NCI-H2196 (cell line): ENCODE measurements around the gene METTL27.
A peak's percentile ranks its signal among the peaks of the same experiment; 100 is the strongest.
"Not testable (repeated sequence)": the region's sequence is repeated elsewhere in the genome, so short reads cannot be mapped to it uniquely, and the experiment has no call there.

ENCODE experiments used
- DNase-seq: peaks from one replicate; lab custom pipeline; 2025; ENCODE audit not compliant: unreplicated experiment; lab: John Stamatoyannopoulos, UW

METTL27 gene

DNA sequence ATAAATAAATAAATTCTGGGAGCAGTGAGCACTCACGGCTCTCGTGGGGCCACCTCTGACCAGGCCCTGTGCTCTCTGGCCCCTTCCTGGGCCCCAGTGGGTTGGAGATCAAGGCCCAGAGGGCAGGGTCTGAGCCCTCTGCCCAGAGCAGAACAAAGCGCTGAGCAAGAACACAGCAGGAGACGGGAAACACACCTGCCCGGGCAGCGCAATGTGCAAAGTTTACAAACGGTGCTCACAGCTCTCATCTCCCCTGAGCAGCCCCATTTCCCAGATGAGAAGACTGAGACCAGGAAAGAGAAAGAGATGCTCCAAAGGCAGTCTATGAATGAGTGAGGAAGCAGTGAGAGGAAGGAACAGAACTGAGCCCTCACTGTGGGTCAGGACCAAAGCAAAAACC is 3.0 kb downstream of the METTL27 start:
- no peak for DNase-seq

DNA sequence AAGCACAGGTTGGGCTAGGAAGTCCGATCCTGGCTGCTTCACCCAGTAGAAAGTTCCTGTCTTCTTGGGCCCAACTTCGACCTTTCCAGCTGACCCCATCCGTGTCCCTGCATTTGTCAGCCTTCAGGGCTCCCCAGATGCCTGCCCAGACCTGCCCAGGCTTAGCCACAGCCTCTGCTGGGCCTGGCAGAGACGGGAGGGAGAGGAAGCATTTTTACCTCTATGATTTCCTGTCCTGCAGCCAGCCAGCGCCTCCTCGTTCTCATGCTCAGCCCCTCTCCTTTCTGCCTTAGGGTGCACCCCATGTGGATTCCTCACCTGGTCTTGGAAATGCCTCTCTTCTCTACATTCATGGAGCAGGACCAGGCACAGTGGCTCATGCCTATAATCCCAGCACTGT is 3.7 kb downstream of the METTL27 start:
- DNase-seq: no peak

GRCh38 chr7:73837167-73837566 is 5.1 kb downstream of the METTL27 start:
- not testable (repeated sequence) for DNase-seq

DNA sequence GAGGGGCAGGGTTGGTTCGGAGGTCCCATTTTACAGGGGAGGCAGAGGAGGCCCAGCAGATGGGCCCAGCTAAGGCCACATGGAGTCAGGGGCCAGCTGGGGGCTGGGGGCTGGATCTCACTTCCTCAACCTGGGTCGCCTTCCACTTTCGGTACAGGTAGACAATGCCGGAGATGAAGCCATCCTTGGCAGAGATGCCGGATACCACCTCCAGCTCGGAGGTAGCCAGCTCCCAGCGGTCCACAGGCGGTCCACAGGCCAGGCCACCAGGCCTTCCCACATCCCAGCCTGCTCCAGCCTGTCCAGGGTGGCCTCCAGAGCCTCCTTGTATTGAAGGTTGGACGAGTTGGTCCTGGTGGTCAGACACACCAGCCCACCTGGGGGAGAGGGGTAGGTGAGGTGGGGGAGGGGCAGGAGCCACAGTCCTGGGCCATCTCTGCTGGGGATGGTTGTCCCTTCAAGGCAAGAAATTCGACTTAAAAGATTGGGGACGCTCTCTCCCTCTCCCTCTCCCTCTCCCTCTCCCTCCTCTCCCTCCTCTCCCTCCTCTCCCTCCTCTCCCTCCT is 7.6 kb downstream of the METTL27 start:
- DNase-seq: no peak

DNA sequence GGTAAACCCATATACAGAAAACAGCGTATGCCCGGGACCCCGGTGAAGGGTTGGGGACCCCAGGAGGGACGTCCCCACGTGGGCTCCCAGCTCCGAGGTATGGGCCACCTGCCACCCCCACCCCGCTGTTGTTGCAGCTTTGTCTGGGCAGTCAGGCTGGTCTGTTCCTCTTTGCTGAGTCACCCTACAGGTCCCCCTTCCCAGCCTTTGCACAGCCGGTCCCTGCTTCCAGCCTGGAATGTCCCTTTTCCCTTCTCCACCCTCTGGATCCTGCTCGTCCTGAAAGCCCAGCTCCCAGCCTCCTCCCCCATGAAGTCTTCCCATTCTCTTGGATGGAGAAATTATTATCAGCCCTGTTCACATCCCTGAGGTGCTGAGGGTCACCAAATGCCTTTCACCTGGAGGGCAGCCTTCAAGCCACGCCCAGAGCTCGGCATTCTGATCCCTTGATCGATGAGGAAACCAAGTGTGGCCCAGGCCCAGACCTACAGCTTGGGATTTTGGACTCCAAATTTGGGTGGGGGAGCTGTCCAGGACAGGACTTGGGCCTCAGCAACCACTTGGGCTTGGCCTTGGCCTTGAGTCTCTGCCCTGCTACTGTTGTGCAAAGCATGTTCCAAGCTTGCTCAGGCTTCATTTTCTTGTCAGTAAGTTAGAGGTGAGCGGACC is 8.9 kb downstream of the METTL27 start:
- no peak for DNase-seq

DNA sequence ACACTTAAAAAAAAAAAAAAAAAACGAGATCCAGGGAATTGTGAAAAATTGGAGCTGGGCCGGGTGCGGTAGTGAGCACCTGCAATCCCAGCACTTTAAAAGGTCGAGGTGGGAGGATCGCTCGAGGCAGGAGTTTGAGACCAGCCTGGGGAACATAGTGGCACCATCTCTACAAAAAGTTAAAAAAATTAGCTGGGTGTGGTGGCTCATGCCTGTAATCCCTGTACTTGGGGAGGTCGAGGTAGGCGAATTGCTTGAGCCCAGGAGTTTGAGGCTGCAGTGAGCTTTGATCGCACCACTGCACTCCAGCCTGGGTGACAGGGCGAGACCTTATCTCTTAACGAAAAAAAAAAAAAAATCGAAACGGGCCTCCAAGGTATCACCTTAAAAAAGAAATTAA is 9.5 kb downstream of the METTL27 start:
- no peak for DNase-seq

DNA sequence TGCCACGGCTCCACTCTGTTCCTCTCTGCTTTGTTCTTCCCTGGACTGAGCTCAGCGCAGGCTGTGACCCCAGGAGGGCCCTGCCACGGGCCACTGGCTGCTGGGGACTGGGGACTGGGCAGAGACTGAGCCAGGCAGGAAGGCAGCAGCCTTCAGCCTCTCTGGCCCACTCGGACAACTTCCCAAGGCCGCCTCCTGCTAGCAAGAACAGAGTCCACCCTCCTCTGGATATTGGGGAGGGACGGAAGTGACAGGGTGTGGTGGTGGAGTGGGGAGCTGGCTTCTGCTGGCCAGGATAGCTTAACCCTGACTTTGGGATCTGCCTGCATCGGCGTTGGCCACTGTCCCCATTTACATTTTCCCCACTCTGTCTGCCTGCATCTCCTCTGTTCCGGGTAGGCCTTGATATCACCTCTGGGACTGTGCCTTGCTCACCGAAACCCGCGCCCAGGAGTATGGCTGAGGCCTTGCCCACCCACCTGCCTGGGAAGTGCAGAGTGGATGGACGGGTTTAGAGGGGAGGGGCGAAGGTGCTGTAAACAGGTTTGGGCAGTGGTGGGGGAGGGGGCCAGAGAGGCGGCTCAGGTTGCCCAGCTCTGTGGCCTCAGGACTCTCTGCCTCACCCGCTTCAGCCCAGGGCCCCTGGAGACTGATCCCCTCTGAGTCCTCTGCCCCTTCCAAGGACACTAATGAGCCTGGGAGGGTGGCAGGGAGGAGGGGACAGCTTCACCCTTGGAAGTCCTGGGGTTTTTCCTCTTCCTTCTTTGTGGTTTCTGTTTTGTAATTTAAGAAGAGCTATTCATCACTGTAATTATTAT is 10.3 kb downstream of the METTL27 start:
- DNase-seq: peak; percentile 75

DNA sequence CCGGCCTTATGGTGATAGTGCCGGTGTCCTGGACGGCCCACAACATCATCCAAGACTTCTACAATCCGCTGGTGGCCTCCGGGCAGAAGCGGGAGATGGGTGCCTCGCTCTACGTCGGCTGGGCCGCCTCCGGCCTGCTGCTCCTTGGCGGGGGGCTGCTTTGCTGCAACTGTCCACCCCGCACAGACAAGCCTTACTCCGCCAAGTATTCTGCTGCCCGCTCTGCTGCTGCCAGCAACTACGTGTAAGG is 10.8 kb downstream of the METTL27 start:
- DNase-seq: no peak

- DNase-seq: peak; percentile 87
These were observed 11.4 kb downstream of the METTL27 start, which contains the start of gene CLDN4 for GRCh38 chr7:73830681-73831583. TSS of gene CLDN4 (plus strand) at chr7:73830996. CDS start at chr7:73831202, 206 bp downstream.

GRCh38 chr7:73829921-73830680 is 12.2 kb downstream of the METTL27 start:
- DNase-seq: no peak

- no peak for DNase-seq
These were observed 12.8 kb downstream of the METTL27 start for GRCh38 chr7:73829505-73829904.

DNA sequence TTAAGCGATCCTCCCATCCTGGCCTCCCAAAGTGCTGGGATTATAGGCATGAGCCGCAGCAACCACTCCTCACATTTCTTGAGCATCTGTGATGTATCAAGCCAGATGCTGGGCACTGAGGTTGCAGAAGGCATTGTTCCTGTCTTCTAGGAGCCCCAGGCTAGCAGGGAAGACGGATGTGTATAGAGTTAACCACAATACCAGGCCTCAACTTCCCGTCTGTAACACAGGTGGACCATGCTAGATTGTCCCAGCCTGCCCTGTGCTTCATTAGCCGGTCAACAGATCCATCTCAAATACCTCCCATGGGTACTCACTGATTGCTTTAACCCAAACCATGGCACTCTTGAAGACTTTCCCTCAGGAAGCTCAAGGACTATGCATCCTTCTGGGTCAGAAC is 13.3 kb downstream of the METTL27 start:
- DNase-seq: no peak

GRCh38 chr7:73828107-73828803 is 14.1 kb downstream of the METTL27 start:
- DNase-seq: peak; percentile 99

GRCh38 chr7:73827567-73828106 is 14.7 kb downstream of the METTL27 start:
- DNase-seq: peak; percentile 99

GRCh38 chr7:73824986-73825385 is 17.3 kb downstream of the METTL27 start:
- peak; percentile 42 for DNase-seq

- no peak for DNase-seq
These were observed 18.3 kb downstream of the METTL27 start for GRCh38 chr7:73823873-73824592.

- no peak for DNase-seq
These were observed 19.1 kb downstream of the METTL27 start for GRCh38 chr7:73823257-73823656.

- DNase-seq: peak; percentile 86
These were observed 19.8 kb downstream of the METTL27 start for GRCh38 chr7:73822319-73823173.
